Omental fat pad (tissue), 4 donors: ENCODE results near the gene MRPS9. TPM values are rescaled to one million over a fixed set of nuclear protein-coding genes. Genes with fewer than 3 reads are reported as not detected.

ENCODE experiments used
- ATAC-seq: fragments of 150-250 bp; one replicate; pipeline ENCODE4 v1.9.1; 2016; ENCODE audit warnings: mild to moderate bottlenecking, moderate library complexity; ENCODE audit not compliant: low FRiP score
- DNase-seq: peaks from one replicate; pipeline ENCODE4 v3.0.0-alpha.2; 2019; ENCODE audit warnings: low spot score
- CTCF ChIP-seq, 3 donors: fragments of 450-650 bp; IDR thresholded peaks; one replicate each; pipeline ENCODE4 v1.5.1; 2016 to 2017; ENCODE audit warnings: antibody characterized with exemption in 3 of 3, mild to moderate bottlenecking in 3 of 3, moderate library complexity in 2 of 3
- total RNA-seq, 4 donors: library from RNA; depleted of rRNA; stranded (reverse); fragments of >200 nt; gene quantifications; one replicate each; pipeline ENCODE4 v1.1.0, GENCODE V29; 2016

Gene MRPS9
- total RNA-seq, 4 donors from 2014 or later = 10.4 to 13.7 (median 12.7) TPM

DNA sequence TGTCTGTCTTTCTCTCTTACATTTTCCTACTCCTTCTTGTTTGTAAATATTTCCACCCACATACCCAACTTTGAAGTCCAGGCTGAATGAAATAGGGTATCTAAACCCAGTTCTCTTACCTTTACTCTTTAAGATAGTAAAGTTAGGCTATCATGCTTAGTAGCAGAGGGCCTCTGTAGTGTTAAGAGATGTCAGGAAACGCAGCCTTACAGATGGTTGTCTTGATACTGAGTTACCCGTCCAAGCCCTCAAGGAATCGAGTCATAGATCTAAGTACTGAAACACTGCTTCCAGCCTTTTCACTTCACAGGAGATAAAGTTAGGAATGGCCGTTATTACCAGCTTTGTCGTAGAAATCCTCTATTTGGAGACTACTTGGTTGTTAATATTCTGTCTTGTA lies 24.3 kb downstream of the MRPS9 start:
- DNase-seq (no peak), ATAC-seq (no peak)

GRCh38 chr2:105068387-105068786 lies 30.5 kb downstream of the MRPS9 start:
- DNase-seq (no peak), ATAC-seq (no peak)
- TF ChIP-seq CTCF (IDR thresholded peaks at IDR 0.05) = no peak

More for the DNA sequence above, 24.3 kb downstream of the MRPS9 start:
- no peak for TF ChIP-seq CTCF (IDR thresholded peaks at IDR 0.05)

DNA sequence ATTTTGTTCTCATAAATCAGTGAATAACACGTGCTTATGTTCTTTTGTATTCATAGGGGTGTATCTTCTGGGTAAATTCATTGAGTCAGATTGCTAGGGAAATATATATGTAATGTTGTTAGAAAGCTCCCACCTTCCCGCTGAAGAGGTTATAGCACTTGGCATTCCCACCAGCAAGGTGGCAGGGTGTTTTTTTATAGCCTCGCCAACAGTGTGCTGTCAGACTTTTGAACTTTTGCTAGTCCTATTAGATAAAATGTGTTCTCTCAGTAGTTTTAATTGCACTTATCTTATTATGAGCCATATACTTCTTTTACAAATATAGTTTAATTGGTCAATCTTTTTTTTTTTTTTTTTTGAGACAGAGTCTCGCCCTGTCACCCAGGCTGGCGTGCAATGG lies 31.0 kb downstream of the MRPS9 start:
- no peak for TF ChIP-seq CTCF (IDR thresholded peaks at IDR 0.05)
- DNase-seq (no peak), ATAC-seq (no peak)

- no peak for TF ChIP-seq CTCF (IDR thresholded peaks at IDR 0.05)
- no peak for ATAC-seq
Observed at GRCh38 chr2:105070010-105070865, 32.4 kb downstream of the MRPS9 start.

GRCh38 chr2:105071379-105071778 lies 33.5 kb downstream of the MRPS9 start:
- TF ChIP-seq CTCF (IDR thresholded peaks at IDR 0.05) = no peak
- DNase-seq (no peak), ATAC-seq (no peak)

More at GRCh38 chr2:105070010-105070865, 32.4 kb downstream of the MRPS9 start:
- no peak for DNase-seq

DNA sequence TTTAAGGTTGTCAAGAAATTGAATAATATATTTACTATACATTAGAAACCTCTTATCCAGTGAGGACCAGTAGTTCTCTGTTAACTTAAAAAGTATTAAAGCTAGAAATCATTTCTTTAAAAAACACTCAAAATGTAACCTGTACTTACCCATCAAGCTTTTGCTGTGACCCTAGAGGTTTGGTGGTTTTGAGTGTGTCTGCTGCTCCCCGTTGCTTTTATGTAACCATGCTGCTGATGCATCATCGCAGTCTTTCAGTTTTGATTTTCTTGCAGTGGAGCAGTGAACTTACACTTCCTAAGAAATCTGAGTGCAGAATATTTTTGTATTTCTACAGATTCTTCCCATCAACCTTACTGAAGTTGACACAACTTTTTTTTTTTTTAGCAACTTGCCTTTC lies 34.2 kb downstream of the MRPS9 start:
- DNase-seq (no peak), ATAC-seq (no peak)

More for the DNA sequence above, 34.2 kb downstream of the MRPS9 start:
- TF ChIP-seq CTCF (IDR thresholded peaks at IDR 0.05) = no peak
